DOHH2 (cell line): ENCODE data around the gene DBET.
"Not testable (repeated sequence)": the region's sequence is repeated elsewhere in the genome, so short reads cannot be mapped to it uniquely, and the experiment has no call there.

Experiments
- EZH2phosphoT487 ChIP-seq: fragments of 200-600 bp; sonication (generic); IDR thresholded peaks from 2 replicates; pipeline ENCODE4 v1.6.1; 2017; ENCODE audit warnings: borderline replicate concordance, mild to moderate bottlenecking, antibody characterized with exemption, low read length, moderate library complexity, mixed read lengths
- TF ChIP-seq, protein P1 (sequence below): fragments of 200-600 bp; sonication (generic); IDR thresholded peaks from one replicate; pipeline ENCODE4 v1.5.1; 2014; ENCODE audit warnings: antibody characterized with exemption, mild to moderate bottlenecking, low read depth, low read length; ENCODE audit not compliant: poor library complexity, severe bottlenecking

DNA sequence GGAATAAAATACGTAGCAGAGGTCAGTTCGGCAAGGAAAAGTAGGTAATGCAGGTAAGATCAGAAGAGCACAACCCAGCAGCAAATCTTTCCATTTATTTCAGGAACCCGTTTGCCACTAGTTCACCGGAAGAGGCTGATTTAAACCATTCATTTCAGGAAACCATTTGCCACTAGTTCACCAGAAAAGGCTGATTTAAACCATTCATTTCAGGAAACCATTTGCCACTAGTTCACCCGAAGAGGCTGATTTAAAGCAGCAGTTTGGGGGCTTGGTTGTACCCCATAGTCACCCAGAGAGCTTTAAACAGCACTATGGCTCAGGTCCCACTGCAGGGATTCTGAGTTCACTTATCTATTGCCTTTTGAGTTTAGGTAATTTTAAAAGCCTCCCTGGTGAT, 33.0 kb upstream of the DBET start:
- TF ChIP-seq, protein P1, sequence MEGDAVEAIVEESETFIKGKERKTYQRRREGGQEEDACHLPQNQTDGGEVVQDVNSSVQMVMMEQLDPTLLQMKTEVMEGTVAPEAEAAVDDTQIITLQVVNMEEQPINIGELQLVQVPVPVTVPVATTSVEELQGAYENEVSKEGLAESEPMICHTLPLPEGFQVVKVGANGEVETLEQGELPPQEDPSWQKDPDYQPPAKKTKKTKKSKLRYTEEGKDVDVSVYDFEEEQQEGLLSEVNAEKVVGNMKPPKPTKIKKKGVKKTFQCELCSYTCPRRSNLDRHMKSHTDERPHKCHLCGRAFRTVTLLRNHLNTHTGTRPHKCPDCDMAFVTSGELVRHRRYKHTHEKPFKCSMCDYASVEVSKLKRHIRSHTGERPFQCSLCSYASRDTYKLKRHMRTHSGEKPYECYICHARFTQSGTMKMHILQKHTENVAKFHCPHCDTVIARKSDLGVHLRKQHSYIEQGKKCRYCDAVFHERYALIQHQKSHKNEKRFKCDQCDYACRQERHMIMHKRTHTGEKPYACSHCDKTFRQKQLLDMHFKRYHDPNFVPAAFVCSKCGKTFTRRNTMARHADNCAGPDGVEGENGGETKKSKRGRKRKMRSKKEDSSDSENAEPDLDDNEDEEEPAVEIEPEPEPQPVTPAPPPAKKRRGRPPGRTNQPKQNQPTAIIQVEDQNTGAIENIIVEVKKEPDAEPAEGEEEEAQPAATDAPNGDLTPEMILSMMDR, result not testable (repeated sequence)
- not testable (repeated sequence) for TF ChIP-seq EZH2phosphoT487
